Uterus (tissue), 4 donors: Measurements from ENCODE around the gene ARPC4. TPM values are rescaled to one million over a fixed set of nuclear protein-coding genes. Genes with fewer than 3 reads are reported as not detected.
A peak's percentile ranks its signal among the peaks of the same experiment; 100 is the strongest.

Experiments
- DNase-seq, 2 donors: peaks; one replicate each; pipeline ENCODE4 v3.0.0-alpha.2; 2019 to 2020
- H3K27ac ChIP-seq, 2 donors: fragments of 200-600 bp; sonication (generic); 1 replicate in 1 of 2; 2 replicates in 1 of 2; pipeline ENCODE4 v1.5.1; 2016 to 2018
- H3K27me3 ChIP-seq, 2 donors: fragments of 200-600 bp; sonication (generic); one replicate each; pipeline ENCODE4 v1.5.1; 2018 to 2019; ENCODE audit warnings: control low read depth in 1 of 2
- H3K36me3 ChIP-seq, 2 donors: fragments of 200-600 bp; sonication (generic); one replicate each; pipeline ENCODE4 v1.5.1; 2019; ENCODE audit warnings: control low read depth in 1 of 2
- H3K4me1 ChIP-seq, 2 donors: fragments of 200-600 bp; sonication (generic); one replicate each; pipeline ENCODE4 v1.5.1; 2018 to 2019; ENCODE audit warnings: control low read depth in 1 of 2
- H3K4me3 ChIP-seq, 2 donors: fragments of 200-600 bp; sonication (generic); 1 replicate in 1 of 2; 2 replicates in 1 of 2; pipeline ENCODE4 v1.5.1; 2018 to 2019; ENCODE audit warnings: mild to moderate bottlenecking in 1 of 2
- H3K9me3 ChIP-seq, 2 donors: fragments of 200-600 bp; sonication (generic); one replicate each; pipeline ENCODE4 v1.5.1; 2019; ENCODE audit warnings: control low read depth in 1 of 2
- CTCF ChIP-seq, 4 experiments: fragments of 200-600 bp in 2 of 4; fragments of 450-650 bp in 2 of 4; sonication (generic) in 2 of 4; IDR thresholded peaks; one replicate each; pipeline ENCODE4 v1.5.1; 2016 to 2019; ENCODE audit warnings: antibody characterized with exemption in 4 of 4, mild to moderate bottlenecking in 2 of 4, moderate library complexity in 1 of 4
- POLR2A ChIP-seq, 2 donors: fragments of 450-650 bp; IDR thresholded peaks; one replicate each; pipeline ENCODE4 v1.6.1; 2016; ENCODE audit warnings: antibody characterized with exemption in 2 of 2, mild to moderate bottlenecking in 1 of 2, moderate library complexity in 1 of 2
- intact Hi-C: fragments of 100-400 bp; cut with DNase I; formaldehyde crosslinking; loops from one replicate; pipeline ENCODE4 v1.15.1; 2023; ENCODE audit warnings: low total_unique reads
- total RNA-seq, 4 donors: library from RNA; depleted of rRNA in 3 of 4; stranded (reverse); fragments of >200 nt in 3 of 4; gene quantifications; one replicate each; pipeline versions ENCODE4 v1.1.0 to v1.2.4, GENCODE V29; 2014 to 2023
- donor health status: DM: yes; HTN: yes; CAD: no.

ARPC4 gene
- total RNA-seq: 100 to 1,000 TPM in 3 of 4 donors, 10 to 100 TPM in 1; 44.7 to 176 (median 142) TPM

- peak; percentile 92 to 93 for DNase-seq
- Histone ChIP-seq H3K4me3 (peak within 1 kb of the TSS; percentile 99 to 100), H3K36me3 (no peaks in the 10 kb centered on the region), H3K27ac (peak within 1 kb of the TSS; percentile 98), H3K27me3 (no peaks in the 10 kb centered on the region), H3K4me1 (no peaks in the 10 kb centered on the region), H3K9me3 (no peaks in the 10 kb centered on the region)
- intact Hi-C loops: no loop called here
- TF ChIP-seq POLR2A (IDR thresholded peaks at IDR 0.05) (peak; percentile 33 to 72), CTCF (IDR thresholded peaks at IDR 0.05) (peak in 2 of 4 experiments; percentile 17 to 49)
Measured at GRCh38 chr3:9792405-9793160, at the start of gene ARPC4, which contains the start of gene TADA3. ARPC4 (plus strand) TSS chr3:9793082; CDS start chr3:9793122, 40 bp downstream. TADA3 (minus strand) TSS chr3:9792473; CDS start chr3:9791466, 1,007 bp downstream.

GRCh38 chr3:9743548-9743947 is 49.3 kb upstream of the ARPC4 start:
- H3K27me3 ChIP-seq: no peaks in the 10 kb centered on the region
- H3K36me3 ChIP-seq: no peaks in the 10 kb centered on the region
- H3K4me3 ChIP-seq: no peak overlapping the region
- no peaks in the 10 kb centered on the region for H3K9me3 ChIP-seq
- no peak for DNase-seq
- TF ChIP-seq CTCF (IDR thresholded peaks at IDR 0.05) (no peak), POLR2A (IDR thresholded peaks at IDR 0.05) (no peak)
- no peak overlapping the region for H3K27ac ChIP-seq
- no peaks in the 10 kb centered on the region for H3K4me1 ChIP-seq
- intact Hi-C loops: no loop called here

DNA sequence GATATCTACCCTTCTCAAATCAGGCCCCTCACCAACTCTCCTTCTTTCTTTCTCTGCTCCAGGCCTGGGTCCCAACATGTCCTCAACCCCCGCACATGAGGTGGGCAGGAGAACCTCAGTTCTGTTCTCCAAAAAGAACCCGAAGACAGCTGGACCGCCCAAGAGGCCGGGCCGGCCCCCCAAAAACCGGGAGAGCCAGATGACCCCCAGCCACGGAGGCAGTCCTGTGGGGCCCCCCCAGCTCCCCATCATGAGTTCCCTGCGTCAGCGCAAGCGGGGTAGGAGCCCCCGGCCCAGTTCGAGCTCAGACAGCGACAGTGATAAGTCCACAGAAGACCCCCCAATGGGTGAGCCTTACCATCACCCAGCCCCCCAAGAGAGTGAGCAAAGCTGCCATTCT is 48.7 kb upstream of the ARPC4 start:
- no peaks in the 10 kb centered on the region for H3K27me3 ChIP-seq
- TF ChIP-seq POLR2A (IDR thresholded peaks at IDR 0.05): no peak
- no peak for TF ChIP-seq CTCF (IDR thresholded peaks at IDR 0.05)
- H3K9me3 ChIP-seq: no peaks in the 10 kb centered on the region
- no peaks in the 10 kb centered on the region for H3K36me3 ChIP-seq
- intact Hi-C loops: no loop called here
- no peak overlapping the region for H3K4me3 ChIP-seq
- H3K4me1 ChIP-seq: no peaks in the 10 kb centered on the region
- no peak overlapping the region for H3K27ac ChIP-seq
- DNase-seq: no peak

DNA sequence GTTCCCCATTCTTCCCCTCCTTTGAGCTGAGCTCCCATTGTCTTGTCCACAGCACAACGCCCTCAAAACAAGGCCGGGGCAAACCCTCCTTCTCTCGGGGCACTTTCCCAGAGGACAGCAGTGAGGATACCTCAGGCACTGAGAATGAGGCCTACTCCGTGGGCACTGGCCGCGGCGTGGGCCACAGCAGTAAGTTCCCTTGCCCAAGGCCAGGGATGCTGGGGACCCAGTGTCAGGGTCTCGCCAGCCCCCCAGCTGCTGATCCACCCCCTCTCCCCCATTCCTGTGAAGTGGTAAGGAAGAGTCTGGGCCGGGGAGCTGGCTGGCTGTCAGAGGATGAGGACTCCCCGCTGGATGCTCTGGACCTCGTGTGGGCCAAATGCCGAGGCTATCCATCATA is 47.4 kb upstream of the ARPC4 start:
- Histone ChIP-seq H3K4me3 (no peak overlapping the region), H3K27me3 (no peaks in the 10 kb centered on the region), H3K27ac (no peak overlapping the region), H3K9me3 (no peaks in the 10 kb centered on the region), H3K36me3 (no peaks in the 10 kb centered on the region), H3K4me1 (no peaks in the 10 kb centered on the region)
- DNase-seq: no peak
- intact Hi-C loops: no loop called here
- TF ChIP-seq POLR2A (IDR thresholded peaks at IDR 0.05) (no peak), CTCF (IDR thresholded peaks at IDR 0.05) (no peak)

GRCh38 chr3:9746330-9746729 is 46.6 kb upstream of the ARPC4 start:
- no peak for DNase-seq
- TF ChIP-seq POLR2A (IDR thresholded peaks at IDR 0.05): no peak
- no peak for TF ChIP-seq CTCF (IDR thresholded peaks at IDR 0.05)
- Histone ChIP-seq H3K36me3 (no peaks in the 10 kb centered on the region), H3K9me3 (no peaks in the 10 kb centered on the region), H3K4me3 (no peak overlapping the region), H3K27ac (no peak overlapping the region), H3K27me3 (no peaks in the 10 kb centered on the region), H3K4me1 (peaks cover 0 to 3% of the 10 kb centered on the region in 2 donors)
- intact Hi-C loops: no loop called here
